Naive B cell (primary cell): ENCODE measurements around the gene STAT4. TPM values are rescaled to one million over a fixed set of nuclear protein-coding genes. Genes with fewer than 3 reads are reported as not detected.

ENCODE experiments used
- ATAC-seq, 2 donors: fragments of 150-1000 bp; cut with Tn5 transposase; 2 replicates each; pipeline ENCODE4 v1.10.0; 2021; ENCODE audit warnings: low read depth in 2 of 2, mild to moderate bottlenecking in 2 of 2, moderate library complexity in 2 of 2
- DNase-seq: peaks from one replicate; pipeline ENCODE4 v3.0.0; 2022
- H3K27ac Mint-ChIP-seq, 6 donors: one replicate each; pipeline ENCODE4 v1.8.0; 2020 to 2022; ENCODE audit warnings: mild to moderate bottlenecking in 6 of 6, mixed read lengths in 6 of 6, moderate library complexity in 5 of 6, inconsistent platforms in 2 of 6
- H3K27me3 Mint-ChIP-seq, 3 donors: one replicate each; pipeline ENCODE4 v1.8.0; 2021 to 2022; ENCODE audit warnings: mixed read lengths in 3 of 3, mild to moderate bottlenecking in 1 of 3
- H3K36me3 Mint-ChIP-seq, 2 donors: one replicate each; pipeline ENCODE4 v1.8.0; 2020 to 2022; ENCODE audit warnings: mixed read lengths in 2 of 2, inconsistent platforms in 1 of 2, mild to moderate bottlenecking in 1 of 2
- H3K4me1 Mint-ChIP-seq, 3 donors: one replicate each; pipeline ENCODE4 v1.8.0; 2020 to 2022; ENCODE audit warnings: mixed read lengths in 3 of 3, inconsistent platforms in 1 of 3, mild to moderate bottlenecking in 1 of 3, moderate library complexity in 1 of 3
- H3K4me3 Mint-ChIP-seq, 8 donors: one replicate each; pipeline ENCODE4 v1.8.0; 2020 to 2022; ENCODE audit warnings: mild to moderate bottlenecking in 8 of 8, mixed read lengths in 8 of 8, moderate library complexity in 8 of 8, inconsistent platforms in 2 of 8
- H3K9me3 Mint-ChIP-seq, 7 donors: one replicate each; pipeline ENCODE4 v1.8.0; 2020 to 2022; ENCODE audit warnings: mixed read lengths in 7 of 7, mild to moderate bottlenecking in 5 of 7, inconsistent platforms in 2 of 7, moderate library complexity in 1 of 7
- polyA plus RNA-seq, 6 donors: library from polyadenylated mRNA; unstranded; fragments of 300-500 nt; fragmentation: Illumina TruSeq; gene quantifications; one replicate each; pipeline ENCODE4 v1.2.3, GENCODE V29; 2021; ENCODE audit warnings: low read depth in 6 of 6

STAT4 gene
- 1 to 10 TPM in 3 of 6 donors, under 1 TPM in 3; 0.19 to 2.3 (median 1.2) TPM for polyA plus RNA-seq

GRCh38 chr2:191150600-191151330 is at the start of gene STAT4:
Gene STAT4 (minus strand): TSS chr2:191150994. CDS start chr2:191148203, 2,791 bp downstream.
- Mint-ChIP-seq H3K4me3 (peak within 1 kb of the TSS; percentile 82 to 95 (median 90)), H3K27ac (peak within 1 kb of the TSS; percentile 89 to 96 (median 94)), H3K36me3 (no peaks in the 10 kb centered on the region), H3K27me3 (peaks cover 4 to 7% (median 7%) of the 10 kb centered on the region in 3 donors), H3K4me1 (peaks cover 9 to 14% (median 14%) of the 10 kb centered on the region in 3 donors), H3K9me3 (no peaks in the 10 kb centered on the region)
- DNase-seq (peak; percentile 82), ATAC-seq (peak; percentile 86 to 90)

- DNase-seq (no peak), ATAC-seq (no peak)
- Mint-ChIP-seq H3K4me1 (peaks cover 8 to 17% (median 9%) of the 10 kb centered on the region in 3 donors), H3K4me3 (no peak overlapping the region), H3K36me3 (no peaks in the 10 kb centered on the region), H3K9me3 (peaks cover 0 to 4% (median 0%) of the 10 kb centered on the region in 7 donors), H3K27me3 (no peaks in the 10 kb centered on the region), H3K27ac (no peak overlapping the region)
Measured at GRCh38 chr2:191199929-191200512, 49.2 kb upstream of the STAT4 start.

DNA sequence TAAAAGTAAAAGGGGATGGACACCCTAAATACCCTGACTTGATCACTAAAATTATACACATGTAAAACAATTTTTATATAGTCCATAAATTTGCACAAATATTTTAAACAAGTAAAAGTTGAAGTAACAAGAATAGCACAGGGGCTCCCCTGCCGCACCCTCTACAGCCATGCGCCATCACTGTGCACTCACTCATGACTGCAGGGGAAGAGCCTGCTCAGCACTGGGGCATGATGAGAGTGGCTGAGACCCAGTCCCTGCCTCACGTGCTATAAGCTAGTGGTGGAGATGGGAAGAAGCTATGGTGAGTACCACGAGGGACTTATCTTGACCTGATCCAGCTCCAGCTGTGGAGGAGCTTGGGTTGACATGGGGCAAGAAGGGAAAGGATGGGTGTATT is 47.5 kb upstream of the STAT4 start:
- Mint-ChIP-seq H3K27ac (no peak overlapping the region), H3K27me3 (no peaks in the 10 kb centered on the region), H3K36me3 (no peaks in the 10 kb centered on the region), H3K4me3 (no peak overlapping the region), H3K9me3 (peaks cover 0 to 6% (median 0%) of the 10 kb centered on the region in 7 donors), H3K4me1 (peaks cover 5 to 20% (median 11%) of the 10 kb centered on the region in 3 donors)
- ATAC-seq: no peak
- DNase-seq: no peak

- no peaks in the 10 kb centered on the region for H3K27me3 Mint-ChIP-seq
- H3K27ac Mint-ChIP-seq: no peak overlapping the region
- no peak overlapping the region for H3K4me3 Mint-ChIP-seq
Measured at GRCh38 chr2:191197096-191197495, 46.3 kb upstream of the STAT4 start.

DNA sequence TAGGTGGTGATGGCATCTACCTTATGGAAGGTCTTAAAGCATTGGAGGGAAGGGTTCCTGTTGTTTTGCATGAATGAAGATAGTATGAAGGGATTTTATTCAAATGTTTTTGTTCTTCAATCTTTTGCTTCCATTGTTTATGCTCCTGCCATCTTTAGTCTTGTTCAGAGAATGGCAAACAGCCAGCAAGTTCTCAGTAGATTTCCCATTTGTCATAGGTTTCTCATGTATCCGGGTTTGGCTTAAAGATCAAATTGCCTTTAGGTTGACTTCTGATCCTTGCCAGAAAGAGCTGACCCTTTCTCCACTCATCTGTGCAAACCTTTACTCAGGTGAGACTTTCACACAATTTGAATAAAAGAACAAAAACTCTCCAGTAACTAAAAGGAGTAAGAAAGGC is 44.2 kb upstream of the STAT4 start:
- Mint-ChIP-seq H3K27ac (no peak overlapping the region), H3K4me1 (peaks cover 5 to 14% (median 11%) of the 10 kb centered on the region in 3 donors), H3K9me3 (peaks cover 0 to 6% (median 0%) of the 10 kb centered on the region in 7 donors), H3K4me3 (no peak overlapping the region), H3K36me3 (no peaks in the 10 kb centered on the region), H3K27me3 (no peaks in the 10 kb centered on the region)
- ATAC-seq: no peak
- DNase-seq: no peak

More at GRCh38 chr2:191197096-191197495, 46.3 kb upstream of the STAT4 start:
- H3K9me3 Mint-ChIP-seq: peaks cover 0 to 6% (median 0%) of the 10 kb centered on the region in 7 donors
- no peaks in the 10 kb centered on the region for H3K36me3 Mint-ChIP-seq
- DNase-seq (no peak), ATAC-seq (no peak)
- peaks cover 5 to 14% (median 11%) of the 10 kb centered on the region in 3 donors for H3K4me1 Mint-ChIP-seq

DNA sequence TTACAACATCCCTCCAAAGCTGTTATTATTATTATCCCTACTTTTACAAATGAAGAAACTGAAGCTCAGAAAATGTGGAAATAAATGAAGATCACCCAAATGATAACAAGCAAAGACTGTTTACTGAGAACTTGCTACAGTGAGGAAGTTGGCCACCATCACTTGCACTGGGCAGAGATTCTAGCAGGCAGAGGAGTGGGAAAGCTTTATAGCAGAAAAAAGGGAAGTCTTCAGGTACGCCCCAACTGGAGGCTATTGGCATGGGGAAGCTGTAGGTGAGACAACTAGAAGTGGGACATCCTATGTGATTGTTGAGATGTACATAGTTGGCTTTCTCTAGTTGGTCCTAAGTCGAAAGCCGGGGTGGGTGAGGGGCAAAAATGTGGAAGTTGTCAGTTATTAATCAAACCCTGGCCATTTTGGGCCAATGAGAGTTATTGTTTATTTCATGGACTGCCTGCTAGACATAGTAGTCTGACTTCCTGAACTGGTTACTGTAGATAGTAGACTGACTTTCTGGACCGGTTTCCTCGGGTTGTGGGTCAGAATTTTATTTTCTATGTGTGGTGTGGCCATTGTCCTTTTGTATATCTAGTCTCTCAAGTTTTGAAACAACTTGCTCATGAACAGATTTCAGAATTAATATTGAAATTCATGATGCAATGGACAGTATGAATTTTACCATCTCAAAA is 40.2 kb upstream of the STAT4 start:
- Mint-ChIP-seq H3K27me3 (no peaks in the 10 kb centered on the region), H3K9me3 (peaks cover 0 to 4% (median 0%) of the 10 kb centered on the region in 7 donors), H3K36me3 (no peaks in the 10 kb centered on the region), H3K4me1 (peaks cover 5 to 14% (median 11%) of the 10 kb centered on the region in 3 donors), H3K4me3 (no peak overlapping the region), H3K27ac (no peak overlapping the region)
- no peak for ATAC-seq
- no peak for DNase-seq

DNA sequence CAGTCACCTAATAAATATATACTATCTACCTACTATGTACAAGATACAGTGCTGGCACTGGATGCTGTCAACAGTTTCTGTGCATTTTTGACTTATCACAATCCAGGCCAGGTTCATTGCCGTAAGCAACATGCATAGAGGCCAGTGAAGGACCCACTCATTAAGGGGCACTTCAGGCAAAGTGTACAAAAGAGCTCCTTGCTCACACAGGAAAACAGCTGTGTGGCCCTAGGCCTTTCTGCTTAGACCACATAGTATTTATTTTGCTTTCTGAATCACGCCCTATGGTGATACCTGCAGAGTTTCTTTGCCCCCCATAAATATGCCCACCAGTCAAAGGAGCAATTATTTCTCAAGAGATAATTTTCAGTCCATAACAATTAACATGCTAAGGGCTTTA is 39.6 kb upstream of the STAT4 start:
- Mint-ChIP-seq H3K9me3 (peaks cover 0 to 4% (median 0%) of the 10 kb centered on the region in 7 donors), H3K36me3 (no peaks in the 10 kb centered on the region), H3K27ac (no peak overlapping the region), H3K4me1 (peaks cover 5 to 14% (median 11%) of the 10 kb centered on the region in 3 donors), H3K4me3 (no peak overlapping the region), H3K27me3 (no peaks in the 10 kb centered on the region)
- DNase-seq: no peak
- ATAC-seq: no peak

DNA sequence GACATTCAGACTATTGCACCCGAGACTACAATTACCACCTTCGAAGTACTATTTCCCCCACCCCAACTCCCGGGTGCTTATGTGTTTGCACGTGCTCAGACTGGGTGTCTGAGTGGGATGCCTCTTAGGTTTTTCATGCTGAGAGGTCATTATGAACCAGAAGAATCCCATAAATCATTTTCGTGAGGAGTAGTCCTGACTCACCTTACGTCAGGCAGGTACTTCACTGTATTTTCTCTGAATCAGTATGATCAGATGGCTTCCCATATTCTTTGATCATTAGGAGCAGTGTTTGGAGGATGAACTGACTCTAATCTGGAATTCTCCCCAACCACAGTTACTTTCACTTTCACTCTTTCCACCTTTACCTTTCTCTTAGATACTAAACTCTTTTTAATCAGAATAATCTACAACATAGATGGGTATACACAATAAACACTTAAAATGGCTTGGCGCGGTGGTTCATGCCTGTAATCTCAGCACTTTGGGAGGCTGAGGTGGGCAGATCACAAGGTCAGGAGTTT is 38.4 kb upstream of the STAT4 start:
- peaks cover 5 to 6% (median 5%) of the 10 kb centered on the region in 3 donors for H3K4me1 Mint-ChIP-seq
- ATAC-seq: no peak
- H3K27ac Mint-ChIP-seq: no peak overlapping the region
- H3K4me3 Mint-ChIP-seq: no peak overlapping the region
- no peaks in the 10 kb centered on the region for H3K27me3 Mint-ChIP-seq
- no peak for DNase-seq
- H3K36me3 Mint-ChIP-seq: no peaks in the 10 kb centered on the region
- H3K9me3 Mint-ChIP-seq: peaks cover 0 to 4% (median 0%) of the 10 kb centered on the region in 7 donors

- peaks cover 0 to 3% (median 0%) of the 10 kb centered on the region in 3 donors for H3K4me1 Mint-ChIP-seq
- no peaks in the 10 kb centered on the region for H3K27me3 Mint-ChIP-seq
- DNase-seq: no peak
- H3K27ac Mint-ChIP-seq: no peak overlapping the region
- no peak overlapping the region for H3K4me3 Mint-ChIP-seq
- H3K36me3 Mint-ChIP-seq: no peaks in the 10 kb centered on the region
- peaks cover 0 to 4% (median 0%) of the 10 kb centered on the region in 7 donors for H3K9me3 Mint-ChIP-seq
- no peak for ATAC-seq
Measured at GRCh38 chr2:191188550-191189093, 37.8 kb upstream of the STAT4 start.

DNA sequence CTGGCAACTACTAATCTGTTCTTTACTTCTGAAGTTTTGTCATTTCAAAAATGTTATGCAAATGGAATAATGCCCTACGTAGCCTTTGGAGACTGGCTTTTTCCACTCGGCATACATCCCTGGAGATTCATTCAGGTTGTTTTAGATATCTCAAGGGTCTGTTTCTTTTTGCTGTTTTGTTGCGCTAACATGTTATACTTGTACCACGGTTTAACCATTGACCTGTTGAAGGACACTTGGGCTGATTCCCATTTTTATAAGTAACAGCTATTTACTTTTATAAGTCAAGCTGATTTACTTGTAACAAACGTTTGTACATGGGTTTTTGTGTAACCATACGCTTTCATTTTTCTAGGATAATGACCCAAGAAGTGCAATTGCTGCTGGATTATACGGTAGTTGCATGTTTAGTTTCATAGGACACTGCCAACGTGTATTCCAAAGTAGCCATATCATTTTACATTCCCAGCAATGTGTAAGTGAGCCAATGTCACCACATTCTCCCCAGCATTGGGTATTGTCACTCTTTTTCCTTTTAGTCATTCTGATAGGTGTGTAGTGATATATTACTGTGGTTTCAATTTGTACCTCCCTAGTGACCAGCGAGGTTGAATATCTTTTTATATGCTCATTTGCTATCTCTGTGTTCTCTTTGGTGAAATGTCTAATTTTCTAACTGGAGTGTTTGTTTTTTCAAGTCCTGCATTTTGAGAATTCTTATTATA is 36.5 kb upstream of the STAT4 start:
- DNase-seq (no peak), ATAC-seq (no peak)
- no peak overlapping the region for H3K4me3 Mint-ChIP-seq
- peaks cover 0 to 4% (median 0%) of the 10 kb centered on the region in 7 donors for H3K9me3 Mint-ChIP-seq
- H3K36me3 Mint-ChIP-seq: no peaks in the 10 kb centered on the region
- no peaks in the 10 kb centered on the region for H3K27me3 Mint-ChIP-seq
- peaks cover 0 to 3% (median 0%) of the 10 kb centered on the region in 3 donors for H3K4me1 Mint-ChIP-seq
- H3K27ac Mint-ChIP-seq: peak overlapping the region in 1 of 6 donors; percentile 80

- Mint-ChIP-seq H3K9me3 (no peaks in the 10 kb centered on the region), H3K4me1 (peaks cover 0 to 2% (median 0%) of the 10 kb centered on the region in 3 donors), H3K36me3 (no peaks in the 10 kb centered on the region), H3K27me3 (no peaks in the 10 kb centered on the region), H3K4me3 (no peak overlapping the region), H3K27ac (no peak overlapping the region)
- ATAC-seq (no peak), DNase-seq (no peak)
Measured at GRCh38 chr2:191184457-191184856, 33.7 kb upstream of the STAT4 start.

- H3K9me3 Mint-ChIP-seq: no peaks in the 10 kb centered on the region
- ATAC-seq: no peak
- no peaks in the 10 kb centered on the region for H3K36me3 Mint-ChIP-seq
- no peaks in the 10 kb centered on the region for H3K4me1 Mint-ChIP-seq
- no peak overlapping the region for H3K4me3 Mint-ChIP-seq
- H3K27ac Mint-ChIP-seq: no peak overlapping the region
- DNase-seq: no peak
- peaks cover 0 to 7% (median 0%) of the 10 kb centered on the region in 3 donors for H3K27me3 Mint-ChIP-seq
Measured at GRCh38 chr2:191183516-191183915, 32.7 kb upstream of the STAT4 start.
